Central memory CD8-positive, alpha-beta T cell (primary cell): Measurements from ENCODE around the gene OPCML.

ENCODE experiments used
- ATAC-seq: fragments of 150-1000 bp; cut with Tn5 transposase; replicated peaks from 2 replicates; pipeline ENCODE4 v1.10.0; 2022; ENCODE audit warnings: mild to moderate bottlenecking, moderate FRiP score, moderate number of reproducible peaks; ENCODE audit not compliant: poor library complexity, severe bottlenecking; ENCODE audit errors: extremely low read depth
- DNase-seq, 2 donors: peaks; one replicate each; pipeline ENCODE4 v3.0.0; 2021; ENCODE audit warnings: low spot score in 2 of 2
- H3K27ac Mint-ChIP-seq: one replicate; pipeline ENCODE4 v1.8.0; 2022; ENCODE audit warnings: low read depth, mild to moderate bottlenecking, moderate library complexity, mixed read lengths
- H3K27me3 Mint-ChIP-seq: one replicate; pipeline ENCODE4 v1.8.0; 2022; ENCODE audit warnings: mixed read lengths
- H3K36me3 Mint-ChIP-seq: one replicate; pipeline ENCODE4 v1.8.0; 2022; ENCODE audit warnings: mild to moderate bottlenecking, moderate library complexity, mixed read lengths; ENCODE audit not compliant: insufficient read depth
- H3K4me1 Mint-ChIP-seq: one replicate; pipeline ENCODE4 v1.8.0; 2022; ENCODE audit warnings: mixed read lengths
- H3K4me3 Mint-ChIP-seq: one replicate; pipeline ENCODE4 v1.8.0; 2022; ENCODE audit warnings: mild to moderate bottlenecking, moderate library complexity, mixed read lengths
- H3K9me3 Mint-ChIP-seq: one replicate; pipeline ENCODE4 v1.8.0; 2022; ENCODE audit warnings: mixed read lengths

OPCML gene

DNA sequence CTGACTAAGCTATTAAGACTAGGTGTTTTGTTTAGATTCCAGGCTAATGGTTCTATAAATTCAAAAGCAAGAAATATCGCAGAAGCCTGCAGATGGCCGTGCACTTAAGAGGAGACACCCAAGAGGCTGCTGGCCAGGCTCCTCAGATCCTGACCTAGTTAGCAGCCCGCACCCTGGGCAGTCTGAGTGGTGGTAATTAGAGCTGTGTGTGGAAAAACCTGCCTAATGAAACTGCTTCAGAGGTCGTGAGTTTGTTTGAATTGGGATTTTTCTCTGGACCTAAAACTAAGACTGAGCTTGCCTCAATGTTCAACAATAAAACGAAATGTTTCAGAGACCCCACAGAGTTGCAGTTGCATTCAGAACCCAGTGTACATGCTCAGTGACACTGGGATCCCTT lies 627.7 kb downstream of the OPCML start:
- no peak for DNase-seq
- peaks cover 12% of the 10 kb centered on the region for H3K9me3 Mint-ChIP-seq
- no peak overlapping the region for H3K4me3 Mint-ChIP-seq
- H3K27me3 Mint-ChIP-seq: no peaks in the 10 kb centered on the region
- H3K36me3 Mint-ChIP-seq: no peaks in the 10 kb centered on the region
- no peak for ATAC-seq
- no peaks in the 10 kb centered on the region for H3K4me1 Mint-ChIP-seq
- H3K27ac Mint-ChIP-seq: no peak overlapping the region

DNA sequence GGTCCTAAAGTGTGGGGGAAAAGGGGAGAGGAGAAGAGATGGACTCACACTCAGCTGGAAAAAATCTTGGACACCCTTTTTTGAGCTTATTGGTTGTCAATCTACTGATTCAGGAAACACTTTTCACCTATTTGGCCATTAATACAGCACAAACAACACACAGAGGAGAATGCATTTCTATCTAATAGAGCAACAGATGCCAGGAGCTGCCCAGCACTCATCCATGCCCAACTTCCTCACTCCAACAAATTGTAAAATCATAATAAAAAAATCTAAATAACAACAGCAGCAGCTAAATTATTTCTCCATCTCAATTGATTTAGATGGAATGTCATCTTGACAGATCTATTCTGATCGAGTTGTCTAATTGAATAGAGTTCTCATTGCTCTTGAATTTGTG lies 628.2 kb downstream of the OPCML start:
- ATAC-seq (no peak), DNase-seq (no peak)
- Mint-ChIP-seq H3K4me3 (no peak overlapping the region), H3K9me3 (peaks cover 12% of the 10 kb centered on the region), H3K27me3 (no peaks in the 10 kb centered on the region), H3K27ac (no peak overlapping the region), H3K4me1 (no peaks in the 10 kb centered on the region), H3K36me3 (no peaks in the 10 kb centered on the region)

DNA sequence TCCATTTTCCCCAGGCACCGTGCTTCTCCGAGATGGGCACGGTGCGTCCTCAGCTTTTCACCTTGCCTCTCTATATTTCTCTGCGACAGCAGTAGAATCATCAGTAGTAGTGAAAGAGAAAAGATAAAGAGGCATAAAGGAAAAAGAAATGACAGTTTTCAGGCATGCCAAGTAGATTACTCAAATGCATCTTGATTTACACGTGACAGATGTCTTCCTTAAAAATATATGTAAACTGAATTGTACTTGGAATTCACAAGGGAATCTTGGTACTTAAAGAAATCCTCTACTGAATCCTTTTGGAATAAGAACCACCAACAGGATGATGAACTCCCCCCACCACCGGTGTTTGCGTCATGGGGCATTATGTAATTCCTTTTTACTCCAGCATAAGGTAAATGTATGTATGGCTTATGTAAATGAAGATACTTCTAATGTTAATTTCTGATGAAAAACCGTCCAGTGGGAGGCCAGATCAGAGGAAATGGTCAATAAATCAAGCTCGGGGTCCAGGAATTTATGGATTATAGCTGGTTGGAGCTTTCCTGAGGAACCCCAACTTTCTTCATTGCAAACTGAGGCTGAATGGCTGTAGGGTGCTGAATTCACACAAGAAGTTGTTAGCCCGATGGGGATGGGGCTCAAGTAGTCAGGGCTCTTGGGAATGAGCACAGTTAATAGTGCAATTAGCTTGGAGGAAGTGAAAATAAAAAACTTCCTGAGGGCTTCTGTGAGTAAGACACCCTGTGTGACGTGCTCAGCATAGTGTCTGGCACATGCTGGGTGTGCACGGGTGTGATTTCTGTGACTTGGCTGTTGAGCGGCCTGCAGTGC lies 630.4 kb downstream of the OPCML start:
- no peaks in the 10 kb centered on the region for H3K36me3 Mint-ChIP-seq
- H3K9me3 Mint-ChIP-seq: peaks cover 12% of the 10 kb centered on the region
- H3K27me3 Mint-ChIP-seq: no peaks in the 10 kb centered on the region
- ATAC-seq (no peak), DNase-seq (no peak)
- H3K4me3 Mint-ChIP-seq: no peak overlapping the region
- no peaks in the 10 kb centered on the region for H3K4me1 Mint-ChIP-seq
- H3K27ac Mint-ChIP-seq: no peak overlapping the region

DNA sequence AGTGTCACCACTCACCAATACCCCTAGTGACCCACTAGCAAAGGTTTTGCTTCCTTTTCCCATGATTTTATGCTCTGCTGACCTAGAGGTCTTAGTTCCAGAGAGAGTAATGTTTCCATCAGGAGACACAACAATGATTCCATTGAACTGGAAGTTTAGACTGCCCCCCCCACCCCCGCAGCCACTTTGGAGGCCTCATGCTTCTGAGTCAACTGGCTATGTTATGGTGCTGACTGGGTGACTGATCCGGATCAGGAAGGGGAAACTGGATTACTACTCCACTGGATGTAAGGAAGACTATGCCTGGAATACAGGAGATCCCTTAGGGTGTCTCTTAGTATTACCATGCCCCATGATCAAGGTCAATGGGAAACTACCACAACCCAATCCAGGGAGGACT lies 633.6 kb downstream of the OPCML start:
- Mint-ChIP-seq H3K27ac (no peak overlapping the region), H3K4me3 (no peak overlapping the region), H3K27me3 (no peaks in the 10 kb centered on the region), H3K4me1 (no peaks in the 10 kb centered on the region), H3K36me3 (no peaks in the 10 kb centered on the region), H3K9me3 (peaks cover 8% of the 10 kb centered on the region)
- no peak for DNase-seq
- ATAC-seq: no peak

DNA sequence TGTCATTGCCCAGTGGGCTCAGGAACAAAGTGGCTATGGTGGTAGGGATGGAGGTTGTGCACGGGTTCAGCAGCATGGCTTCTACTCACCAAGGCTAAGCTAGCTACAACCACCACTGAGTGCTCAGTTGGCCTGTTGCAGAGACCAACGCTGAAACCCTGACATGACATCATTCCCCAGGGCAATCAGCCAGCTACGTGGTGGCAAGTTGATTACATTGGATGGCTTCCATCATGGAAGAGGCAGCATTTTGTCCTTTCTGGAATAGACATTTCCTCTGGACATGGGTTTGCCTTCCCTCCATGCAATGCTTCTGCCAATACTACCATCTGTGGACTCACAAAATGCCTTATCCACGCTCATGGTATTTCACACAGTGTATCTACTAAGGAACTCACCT lies 634.3 kb downstream of the OPCML start:
- H3K4me3 Mint-ChIP-seq: no peak overlapping the region
- no peaks in the 10 kb centered on the region for H3K36me3 Mint-ChIP-seq
- H3K27ac Mint-ChIP-seq: no peak overlapping the region
- H3K9me3 Mint-ChIP-seq: peaks cover 6% of the 10 kb centered on the region
- DNase-seq (no peak), ATAC-seq (no peak)
- no peaks in the 10 kb centered on the region for H3K27me3 Mint-ChIP-seq
- no peaks in the 10 kb centered on the region for H3K4me1 Mint-ChIP-seq

DNA sequence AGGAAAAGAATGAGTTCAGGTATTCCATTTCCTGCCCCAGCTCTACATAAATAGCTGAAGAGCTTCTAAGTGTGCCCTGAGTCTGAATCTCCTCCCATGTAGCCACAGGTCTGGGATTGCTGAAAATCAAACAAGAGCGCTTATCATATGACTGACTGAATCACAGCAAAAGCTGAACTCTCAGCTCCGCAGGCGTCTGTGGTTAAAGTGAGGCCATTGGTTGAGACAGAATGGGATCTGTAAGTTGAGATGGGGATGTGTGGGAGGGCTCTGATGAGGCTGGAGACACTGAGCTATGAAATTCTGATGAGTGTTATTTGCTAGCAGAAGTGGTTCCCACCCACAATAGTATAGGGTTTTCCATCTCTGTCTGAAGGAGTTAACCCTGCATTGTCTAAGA lies 637.0 kb downstream of the OPCML start:
- DNase-seq: no peak
- ATAC-seq: no peak
- no peak overlapping the region for H3K27ac Mint-ChIP-seq
- H3K36me3 Mint-ChIP-seq: no peaks in the 10 kb centered on the region
- no peaks in the 10 kb centered on the region for H3K4me1 Mint-ChIP-seq
- H3K9me3 Mint-ChIP-seq: peaks cover 3% of the 10 kb centered on the region
- no peaks in the 10 kb centered on the region for H3K27me3 Mint-ChIP-seq
- no peak overlapping the region for H3K4me3 Mint-ChIP-seq

DNA sequence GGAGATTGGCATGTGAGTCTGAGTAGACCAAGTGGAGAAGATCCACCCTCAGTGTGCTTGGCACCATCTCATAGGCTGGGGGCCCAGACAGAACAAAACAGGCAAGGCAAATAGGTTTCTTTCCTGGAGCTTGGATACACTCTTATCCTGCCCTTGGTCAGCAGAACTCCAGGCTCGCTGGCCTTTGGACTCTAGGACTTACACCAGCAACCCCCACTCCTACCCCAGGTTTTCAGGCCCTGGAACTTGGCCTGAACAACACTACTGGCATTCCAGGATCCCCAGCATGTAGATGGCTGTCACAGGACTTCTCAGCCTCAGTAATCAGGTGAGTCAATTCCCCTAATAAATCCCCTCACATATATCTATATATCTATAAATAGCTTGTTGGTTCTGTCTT lies 637.7 kb downstream of the OPCML start:
- Mint-ChIP-seq H3K27me3 (no peaks in the 10 kb centered on the region), H3K36me3 (no peaks in the 10 kb centered on the region), H3K9me3 (no peaks in the 10 kb centered on the region), H3K4me3 (no peak overlapping the region), H3K4me1 (no peaks in the 10 kb centered on the region), H3K27ac (no peak overlapping the region)
- no peak for ATAC-seq
- no peak for DNase-seq

DNA sequence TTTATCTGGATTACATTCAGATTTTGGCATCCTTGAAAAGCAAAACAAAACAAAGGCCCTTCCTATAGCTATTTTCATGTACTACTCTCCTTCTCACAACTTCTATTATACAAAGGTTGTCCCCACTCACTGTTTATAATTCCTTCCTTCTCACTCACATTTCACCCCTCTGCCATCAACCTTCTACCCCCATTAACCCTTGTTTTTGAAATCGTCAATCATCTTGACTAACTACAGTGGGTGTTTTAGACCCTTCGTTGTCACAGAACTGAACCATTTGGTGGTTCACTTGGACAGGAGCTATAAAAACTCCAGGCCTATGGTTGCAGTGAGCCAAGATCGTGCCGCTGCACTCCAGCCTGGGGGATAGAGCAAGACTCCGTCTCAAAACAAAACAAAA lies 639.4 kb downstream of the OPCML start:
- H3K27me3 Mint-ChIP-seq: no peaks in the 10 kb centered on the region
- H3K27ac Mint-ChIP-seq: no peak overlapping the region
- H3K4me3 Mint-ChIP-seq: no peak overlapping the region
- H3K36me3 Mint-ChIP-seq: no peaks in the 10 kb centered on the region
- DNase-seq (no peak), ATAC-seq (no peak)
- H3K4me1 Mint-ChIP-seq: no peaks in the 10 kb centered on the region
- peaks cover 2% of the 10 kb centered on the region for H3K9me3 Mint-ChIP-seq

DNA sequence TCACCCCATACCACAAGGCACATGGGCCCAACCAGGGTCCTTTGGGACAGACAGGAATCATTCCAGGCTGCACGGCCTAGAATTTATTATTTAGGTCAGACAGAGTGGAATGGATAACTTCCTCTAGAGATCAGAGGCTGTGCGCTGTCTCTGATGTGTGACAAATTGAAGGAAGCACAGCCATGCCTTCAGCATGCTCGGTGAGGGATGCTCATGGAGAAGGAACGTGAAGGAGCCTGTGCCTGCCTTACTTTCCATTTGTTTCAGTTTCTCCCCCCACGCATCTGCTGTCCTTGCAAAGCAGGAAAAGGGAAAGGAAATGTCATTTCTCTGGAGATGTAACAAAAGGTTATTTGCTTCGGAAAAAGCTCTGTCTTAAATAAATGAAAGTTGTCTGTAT lies 644.1 kb downstream of the OPCML start:
- no peak overlapping the region for H3K4me3 Mint-ChIP-seq
- H3K36me3 Mint-ChIP-seq: peaks cover 1% of the 10 kb centered on the region
- DNase-seq (no peak), ATAC-seq (no peak)
- no peaks in the 10 kb centered on the region for H3K27me3 Mint-ChIP-seq
- no peaks in the 10 kb centered on the region for H3K4me1 Mint-ChIP-seq
- H3K27ac Mint-ChIP-seq: no peak overlapping the region
- peaks cover 5% of the 10 kb centered on the region for H3K9me3 Mint-ChIP-seq

DNA sequence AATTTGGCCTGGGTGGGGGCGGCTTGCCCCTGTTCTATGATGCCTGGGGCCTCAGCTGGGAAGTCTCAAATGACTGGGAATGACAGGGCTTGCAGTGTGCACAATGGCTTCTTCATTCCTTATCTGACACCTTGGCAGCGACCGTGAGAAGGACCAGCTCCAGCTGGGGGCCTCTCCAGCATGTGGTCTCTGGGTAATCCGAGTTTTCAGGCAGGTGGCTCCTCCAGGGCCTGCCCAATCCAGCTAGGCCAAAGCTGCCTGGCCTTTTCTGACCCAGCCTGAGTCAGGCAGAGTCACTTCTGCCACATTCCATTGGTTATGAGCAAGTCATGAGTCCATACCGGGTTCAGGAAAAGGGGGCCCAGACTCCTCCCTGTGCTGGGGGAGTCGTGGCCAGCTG lies 646.0 kb downstream of the OPCML start:
- ATAC-seq: no peak
- Mint-ChIP-seq H3K27ac (no peak overlapping the region), H3K36me3 (peaks cover 1% of the 10 kb centered on the region), H3K4me3 (no peak overlapping the region), H3K9me3 (peaks cover 5% of the 10 kb centered on the region), H3K4me1 (no peaks in the 10 kb centered on the region), H3K27me3 (no peaks in the 10 kb centered on the region)
- DNase-seq: no peak

DNA sequence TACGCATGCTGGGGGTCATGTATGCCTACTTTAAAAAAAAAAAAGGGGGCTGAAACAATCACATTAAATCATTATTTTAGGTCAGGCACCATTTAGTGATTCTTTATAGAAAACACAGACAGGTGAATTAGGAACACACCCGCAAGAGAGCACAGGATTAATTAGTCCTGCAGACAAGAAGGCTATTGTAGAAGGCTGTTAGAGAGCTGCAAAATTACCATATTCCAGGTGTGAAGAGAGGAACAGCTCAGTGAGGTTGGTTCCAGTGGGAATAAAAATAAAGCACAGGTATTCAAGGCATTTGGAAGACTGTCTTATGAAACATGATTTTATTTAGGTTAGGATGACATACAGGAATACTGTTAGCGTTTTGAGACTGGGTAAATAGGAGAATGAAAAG lies 649.1 kb downstream of the OPCML start:
- DNase-seq (no peak), ATAC-seq (no peak)
- Mint-ChIP-seq H3K4me3 (no peak overlapping the region), H3K27me3 (no peaks in the 10 kb centered on the region), H3K4me1 (no peaks in the 10 kb centered on the region), H3K36me3 (peaks cover 1% of the 10 kb centered on the region), H3K9me3 (peaks cover 5% of the 10 kb centered on the region), H3K27ac (no peak overlapping the region)

DNA sequence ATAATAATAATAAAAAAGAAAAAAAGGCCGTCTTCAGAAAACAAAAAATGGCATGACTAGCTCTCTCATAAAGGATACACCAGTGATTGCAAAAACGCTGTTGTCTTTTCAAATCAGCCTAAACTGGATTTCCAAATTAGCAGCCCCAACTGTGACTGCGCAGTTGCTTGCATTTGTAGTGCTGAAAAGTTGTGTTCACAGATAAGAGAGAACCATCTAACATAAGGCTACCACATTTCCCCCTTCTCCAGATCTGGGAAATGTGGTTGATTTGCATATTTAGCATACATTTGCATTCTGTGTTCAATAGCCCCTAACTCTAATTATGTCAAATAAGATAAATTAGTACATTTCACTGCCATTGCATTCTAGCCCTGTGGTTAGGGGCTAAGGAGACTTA lies 650.7 kb downstream of the OPCML start:
- Mint-ChIP-seq H3K36me3 (no peaks in the 10 kb centered on the region), H3K27ac (no peak overlapping the region), H3K4me3 (no peak overlapping the region), H3K27me3 (no peaks in the 10 kb centered on the region), H3K9me3 (no peaks in the 10 kb centered on the region), H3K4me1 (no peaks in the 10 kb centered on the region)
- DNase-seq (no peak), ATAC-seq (no peak)

DNA sequence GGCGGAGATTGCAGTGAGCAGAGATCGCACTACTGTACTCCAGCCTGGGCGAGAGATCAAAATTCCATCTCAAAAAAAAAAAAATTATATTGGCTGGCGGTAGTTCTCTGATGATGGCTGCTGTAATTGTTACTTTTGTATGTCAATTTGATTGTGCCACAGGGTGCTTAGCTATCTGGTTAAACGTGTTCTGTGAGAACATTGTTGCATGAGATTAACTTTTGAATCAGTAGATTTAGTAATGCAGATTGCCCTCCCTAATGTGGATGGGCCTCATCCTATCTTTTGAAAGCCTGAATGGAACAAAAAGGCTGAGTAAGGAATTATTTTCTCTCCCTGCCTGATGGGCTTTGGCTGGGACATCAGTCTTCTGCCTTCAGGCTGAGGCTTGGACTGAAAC lies 654.2 kb downstream of the OPCML start:
- no peak for DNase-seq
- Mint-ChIP-seq H3K36me3 (no peaks in the 10 kb centered on the region), H3K4me3 (no peak overlapping the region), H3K27me3 (no peaks in the 10 kb centered on the region), H3K4me1 (no peaks in the 10 kb centered on the region), H3K27ac (no peak overlapping the region), H3K9me3 (peaks cover 6% of the 10 kb centered on the region)
- no peak for ATAC-seq
